HEK293T (cell line): Measurements from ENCODE around the gene DCPS.

Experiments
- ARNT ChIP-seq: fragments of 450-650 bp; IDR thresholded peaks from 2 replicates; pipeline ENCODE4 v1.6.1; 2017; ENCODE audit warnings: mild to moderate bottlenecking
- BHLHE40 ChIP-seq: fragments of 450-650 bp; IDR thresholded peaks from 2 replicates; pipeline ENCODE4 v1.6.1; 2016; ENCODE audit warnings: mild to moderate bottlenecking, moderate library complexity, borderline replicate concordance
- CTBP1 ChIP-seq: fragments of 450-650 bp; IDR thresholded peaks from 2 replicates; pipeline ENCODE4 v1.6.1; 2016; ENCODE audit warnings: borderline replicate concordance
- ELF4 ChIP-seq: fragments of 450-650 bp; IDR thresholded peaks from 2 replicates; pipeline ENCODE4 v1.6.1; 2017; ENCODE audit warnings: antibody characterized with exemption
- FOXK2 ChIP-seq: fragments of 450-650 bp; IDR thresholded peaks from 2 replicates; pipeline ENCODE4 v1.6.1; 2016; ENCODE audit warnings: mild to moderate bottlenecking
- LEF1 ChIP-seq: fragments of 450-650 bp; IDR thresholded peaks from 2 replicates; pipeline ENCODE4 v1.6.1; 2017; ENCODE audit warnings: mild to moderate bottlenecking, borderline replicate concordance
- PKNOX1 ChIP-seq: fragments of 450-650 bp; IDR thresholded peaks from 2 replicates; pipeline ENCODE4 v1.6.1; 2016
- SP1 ChIP-seq: fragments of 450-650 bp; IDR thresholded peaks from 2 replicates; pipeline ENCODE4 v1.6.1; 2017
- SUZ12 ChIP-seq: fragments of 450-650 bp; IDR thresholded peaks from 2 replicates; pipeline ENCODE4 v1.6.1; 2016; ENCODE audit warnings: mild to moderate bottlenecking
- TARDBP ChIP-seq: fragments of 450-650 bp; IDR thresholded peaks from 2 replicates; pipeline ENCODE4 v1.6.1; 2016
- ZNF384 ChIP-seq: fragments of 450-650 bp; IDR thresholded peaks from 2 replicates; pipeline ENCODE4 v1.6.1; 2016

GRCh38 chr11:126332221-126332711 lies 28.4 kb downstream of the DCPS start:
- no peak for TF ChIP-seq SP1
- no peak for TF ChIP-seq PKNOX1
- no peak for TF ChIP-seq SUZ12
- TF ChIP-seq TARDBP, result no peak
- TF ChIP-seq ELF4, result no peak
- TF ChIP-seq CTBP1, result no peak
- no peak for TF ChIP-seq LEF1
- TF ChIP-seq FOXK2, result no peak
- TF ChIP-seq BHLHE40, result no peak
- TF ChIP-seq ZNF384, result no peak
- TF ChIP-seq ARNT, result no peak
